Nephron progenitor cell (in vitro differentiated cells): ENCODE results near the gene CRACDL.

Source experiments
- DNase-seq: peaks from one replicate; pipeline ENCODE4 v3.0.0; 2021
- H3K27ac Mint-ChIP-seq: 2 replicates; pipeline ENCODE4 v1.8.0; 2021; ENCODE audit warnings: mild to moderate bottlenecking, moderate library complexity, mixed read lengths
- H3K27me3 Mint-ChIP-seq: 2 replicates; pipeline ENCODE4 v1.8.0; 2021; ENCODE audit warnings: mild to moderate bottlenecking, low read depth, mixed read lengths; ENCODE audit not compliant: poor library complexity
- H3K36me3 Mint-ChIP-seq: 2 replicates; pipeline ENCODE4 v1.8.0; 2021; ENCODE audit warnings: low read depth, mixed read lengths
- H3K4me1 Mint-ChIP-seq: 2 replicates; pipeline ENCODE4 v1.8.0; 2021; ENCODE audit warnings: mixed read lengths
- H3K4me3 Mint-ChIP-seq: 2 replicates; pipeline ENCODE4 v1.8.0; 2021; ENCODE audit warnings: mild to moderate bottlenecking, moderate library complexity, mixed read lengths
- H3K9me3 Mint-ChIP-seq: 2 replicates; pipeline ENCODE4 v1.8.0; 2021; ENCODE audit warnings: mild to moderate bottlenecking, moderate library complexity, mixed read lengths
- CTCF ChIP-seq: fragments of 200-600 bp; sonication (generic); IDR thresholded peaks from 2 replicates; pipeline ENCODE4 v1.5.0; 2021; ENCODE audit warnings: antibody characterized with exemption

Gene CRACDL

GRCh38 chr2:98800330-98801064 lies 135.5 kb downstream of the CRACDL start:
- peaks cover 20% of the 10 kb centered on the region for H3K27me3 Mint-ChIP-seq
- TF ChIP-seq CTCF, result no peak
- no peak overlapping the region for H3K27ac Mint-ChIP-seq
- DNase-seq, result no peak
- no peak overlapping the region for H3K4me3 Mint-ChIP-seq
- peaks cover 16% of the 10 kb centered on the region for H3K4me1 Mint-ChIP-seq
- H3K9me3 Mint-ChIP-seq, result no peaks in the 10 kb centered on the region
- H3K36me3 Mint-ChIP-seq, result no peaks in the 10 kb centered on the region

- Mint-ChIP-seq H3K9me3 (no peaks in the 10 kb centered on the region), H3K27me3 (peaks cover 20% of the 10 kb centered on the region), H3K4me1 (peaks cover 8% of the 10 kb centered on the region), H3K36me3 (no peaks in the 10 kb centered on the region), H3K27ac (no peak overlapping the region), H3K4me3 (no peak overlapping the region)
- no peak for DNase-seq
- no peak for TF ChIP-seq CTCF
These were observed 136.4 kb downstream of the CRACDL start for GRCh38 chr2:98799375-98800329.

- no peaks in the 10 kb centered on the region for H3K9me3 Mint-ChIP-seq
- no peaks in the 10 kb centered on the region for H3K36me3 Mint-ChIP-seq
- no peak for TF ChIP-seq CTCF
- H3K27me3 Mint-ChIP-seq, result peaks cover 19% of the 10 kb centered on the region
- H3K4me1 Mint-ChIP-seq, result peaks cover 10% of the 10 kb centered on the region
- DNase-seq, result no peak
- no peak overlapping the region for H3K27ac Mint-ChIP-seq
- H3K4me3 Mint-ChIP-seq, result no peak overlapping the region
These were observed 139.1 kb downstream of the CRACDL start for GRCh38 chr2:98796775-98797544.

GRCh38 chr2:98795891-98796676 lies 139.9 kb downstream of the CRACDL start:
- no peak for TF ChIP-seq CTCF
- H3K4me1 Mint-ChIP-seq, result peaks cover 10% of the 10 kb centered on the region
- H3K36me3 Mint-ChIP-seq, result no peaks in the 10 kb centered on the region
- H3K27me3 Mint-ChIP-seq, result peaks cover 25% of the 10 kb centered on the region
- no peak overlapping the region for H3K4me3 Mint-ChIP-seq
- DNase-seq, result no peak
- H3K9me3 Mint-ChIP-seq, result no peaks in the 10 kb centered on the region
- no peak overlapping the region for H3K27ac Mint-ChIP-seq
